Left lung (tissue), 10 donors: ENCODE measurements around the gene MTUS2. TPM values are rescaled to one million over a fixed set of nuclear protein-coding genes. Genes with fewer than 3 reads are reported as not detected.

ENCODE experiments used
- ATAC-seq: fragments of 200-7000 bp; cut with Tn5 transposase; one replicate; pipeline ENCODE4 v1.9.1; 2020; ENCODE audit warnings: moderate library complexity
- DNase-seq, 4 donors: peaks; one replicate each; pipeline ENCODE4 v3.0.0-alpha.2; 2013 to 2020
- H3K27ac ChIP-seq, 2 donors: fragments of 200-600 bp; sonication (generic) in 1 of 2; one replicate each; pipeline versions ENCODE4 v1.5.0 to v1.8.0; 2020 to 2021
- H3K27me3 ChIP-seq, 2 donors: fragments of 200-600 bp; sonication (generic) in 1 of 2; one replicate each; pipeline versions ENCODE4 v1.5.0 to v1.8.0; 2020 to 2021
- H3K36me3 ChIP-seq, 2 donors: fragments of 200-600 bp; sonication (generic) in 1 of 2; one replicate each; pipeline versions ENCODE4 v1.5.0 to v1.8.0; 2020 to 2021
- H3K4me1 ChIP-seq, 2 donors: fragments of 200-600 bp; one replicate each; pipeline ENCODE4 v1.8.0; 2021
- H3K4me3 ChIP-seq, 2 donors: fragments of 200-600 bp; sonication (generic) in 1 of 2; one replicate each; pipeline versions ENCODE4 v1.5.0 to v1.8.0; 2020 to 2021; ENCODE audit warnings: mild to moderate bottlenecking in 1 of 2
- H3K9me3 ChIP-seq, 2 donors: fragments of 200-600 bp; sonication (generic) in 1 of 2; one replicate each; pipeline versions ENCODE4 v1.5.0 to v1.8.0; 2020 to 2021
- CTCF ChIP-seq, 2 donors: fragments of 200-600 bp; sonication (generic) in 1 of 2; IDR thresholded peaks; one replicate each; pipeline versions ENCODE4 v1.5.0 to v1.8.0; 2021; ENCODE audit warnings: antibody characterized with exemption in 2 of 2
- intact Hi-C, 2 donors: fragments of 100-400 bp; cut with DNase I; formaldehyde crosslinking; loops; one replicate each; pipeline versions ENCODE4 v1.11.2 to v1.14.2; 2022
- polyA plus RNA-seq, 6 donors: library from polyadenylated mRNA; unstranded; fragments of 120-200 nt; gene quantifications; one replicate each; pipeline ENCODE4 v1.2.1, GENCODE V29; 2013; ENCODE audit not compliant: insufficient read length in 6 of 6
- total RNA-seq, 2 donors: library from RNA; stranded (reverse); fragmentation: NEBNext Ultra II Directional; extraction: Animal tissue kit (Norgen Biotek cat#: 25700); gene quantifications; one replicate each; pipeline ENCODE4 v1.2.1, GENCODE V29; 2021
- donor health status: DM: no; HTN: yes; CAD: no.
- donor health status: DM: no; HTN: no; CAD: no.

The MTUS2 gene
- total and polyA plus RNA-seq, 8 donors = 0.21 to 0.92 (median 0.50) TPM

DNA sequence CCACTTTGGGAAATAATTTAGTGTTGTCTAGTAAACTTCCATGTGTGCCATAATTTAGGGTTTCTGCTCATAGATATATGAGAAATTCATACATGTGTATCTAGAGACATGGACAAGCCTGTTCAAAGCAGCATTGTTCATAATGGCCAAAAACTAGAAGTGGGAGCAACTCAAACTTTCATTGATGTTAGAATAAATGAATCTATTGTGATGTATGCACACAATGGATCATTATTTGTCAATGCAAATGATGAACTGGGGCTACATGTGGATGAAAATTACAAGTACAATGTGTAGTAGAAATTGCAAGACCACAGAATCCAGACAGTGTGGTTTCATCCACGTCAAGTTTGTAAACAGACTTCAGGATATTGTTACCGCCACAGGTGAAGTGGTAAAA, 490.7 kb downstream of the MTUS2 start:
- H3K27ac ChIP-seq = no peak overlapping the region
- TF ChIP-seq CTCF (IDR thresholded peaks at IDR 0.05) = no peak
- H3K4me3 ChIP-seq = no peak overlapping the region
- no peaks in the 10 kb centered on the region for H3K27me3 ChIP-seq
- intact Hi-C loops = no loop called here
- H3K9me3 ChIP-seq = peaks cover 0 to 15% of the 10 kb centered on the region in 2 donors
- ATAC-seq = no peak
- H3K4me1 ChIP-seq = no peaks in the 10 kb centered on the region
- DNase-seq = no peak
- H3K36me3 ChIP-seq = no peaks in the 10 kb centered on the region

GRCh38 chr13:29315847-29316246, 495.7 kb downstream of the MTUS2 start:
- no peaks in the 10 kb centered on the region for H3K9me3 ChIP-seq
- DNase-seq = no peak
- ATAC-seq = no peak
- no peak for TF ChIP-seq CTCF (IDR thresholded peaks at IDR 0.05)
- no peak overlapping the region for H3K4me3 ChIP-seq
- H3K4me1 ChIP-seq = no peaks in the 10 kb centered on the region
- intact Hi-C loops = no loop called here
- H3K36me3 ChIP-seq = no peaks in the 10 kb centered on the region
- H3K27ac ChIP-seq = no peak overlapping the region
- no peaks in the 10 kb centered on the region for H3K27me3 ChIP-seq

DNA sequence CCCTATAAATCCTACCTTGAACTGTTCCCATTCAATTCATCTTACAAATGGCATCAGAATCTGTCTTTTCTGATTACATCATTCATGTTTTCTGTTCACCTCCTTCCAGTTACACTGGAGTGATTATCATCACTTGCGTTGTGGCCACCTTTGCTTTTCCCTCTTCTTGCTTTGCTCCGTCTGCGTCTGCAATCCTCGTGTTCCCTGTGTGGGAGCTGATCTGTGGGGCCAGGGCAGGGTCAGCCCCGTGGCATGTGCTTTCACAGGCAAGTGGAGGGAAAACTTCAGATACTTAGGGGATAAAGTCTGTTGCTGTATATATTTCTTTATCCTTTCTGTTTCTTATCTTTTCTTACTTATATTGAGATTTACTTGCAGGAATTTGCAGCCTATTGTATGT, 497.7 kb downstream of the MTUS2 start:
- Histone ChIP-seq H3K4me3 (no peak overlapping the region), H3K27me3 (no peaks in the 10 kb centered on the region), H3K4me1 (no peaks in the 10 kb centered on the region), H3K27ac (no peak overlapping the region), H3K9me3 (peaks cover 0 to 4% of the 10 kb centered on the region in 2 donors), H3K36me3 (no peaks in the 10 kb centered on the region)
- DNase-seq = no peak
- intact Hi-C loops = no loop called here
- no peak for ATAC-seq
- TF ChIP-seq CTCF (IDR thresholded peaks at IDR 0.05) = no peak

DNA sequence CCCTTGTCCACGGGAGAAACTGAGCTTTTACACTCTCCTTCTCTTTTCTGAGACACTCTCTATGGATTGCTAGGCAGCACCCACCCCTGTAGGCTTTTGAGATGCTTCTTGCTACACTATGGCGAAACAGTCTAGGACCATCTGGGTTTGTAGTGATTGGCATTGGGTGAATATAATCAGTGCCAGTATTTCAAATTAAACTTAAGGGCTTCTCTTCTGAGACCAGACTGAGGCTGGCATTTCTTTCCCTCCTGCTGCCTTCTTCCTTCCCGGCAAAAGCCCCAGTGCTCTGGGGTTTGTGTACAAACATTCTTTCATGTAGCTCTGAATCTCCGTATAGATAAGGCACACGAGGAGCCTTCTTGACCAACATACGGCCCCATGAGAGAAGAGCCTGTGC, 498.6 kb downstream of the MTUS2 start:
- no peak for ATAC-seq
- intact Hi-C loops = no loop called here
- no peak for TF ChIP-seq CTCF (IDR thresholded peaks at IDR 0.05)

DNA sequence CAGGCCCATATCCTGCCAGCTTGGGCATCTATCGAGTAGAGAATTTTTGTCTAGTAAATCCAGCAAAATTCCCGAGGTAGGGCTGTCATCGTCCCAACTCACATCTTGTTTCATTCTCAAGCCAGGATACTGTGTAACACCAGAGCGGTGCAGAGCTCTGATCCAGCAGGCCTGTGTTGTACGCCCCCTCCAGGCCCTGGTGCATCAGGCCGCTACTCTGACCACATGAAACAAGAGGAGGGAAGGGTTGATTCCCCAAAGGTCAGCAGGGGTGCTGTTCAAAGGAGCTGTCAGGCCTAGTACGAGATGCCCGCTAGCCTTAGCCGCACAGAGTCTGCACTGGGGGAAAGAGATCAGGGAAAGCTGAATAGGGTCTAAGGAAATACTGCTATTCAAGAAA, 499.3 kb downstream of the MTUS2 start:
- H3K27me3 ChIP-seq = no peaks in the 10 kb centered on the region
- no peak for TF ChIP-seq CTCF (IDR thresholded peaks at IDR 0.05)
- ATAC-seq (no peak), DNase-seq (no peak)
- H3K4me1 ChIP-seq = no peaks in the 10 kb centered on the region
- intact Hi-C loops = no loop called here
- peaks cover 0 to 4% of the 10 kb centered on the region in 2 donors for H3K9me3 ChIP-seq
- no peak overlapping the region for H3K4me3 ChIP-seq
- H3K36me3 ChIP-seq = no peaks in the 10 kb centered on the region
- H3K27ac ChIP-seq = no peak overlapping the region

More for the DNA sequence above, 498.6 kb downstream of the MTUS2 start:
- no peak overlapping the region for H3K4me3 ChIP-seq
- H3K9me3 ChIP-seq = peaks cover 0 to 4% of the 10 kb centered on the region in 2 donors
- H3K27me3 ChIP-seq = no peaks in the 10 kb centered on the region
- no peak for DNase-seq
- no peaks in the 10 kb centered on the region for H3K36me3 ChIP-seq
- no peak overlapping the region for H3K27ac ChIP-seq
- no peaks in the 10 kb centered on the region for H3K4me1 ChIP-seq
